Motor neuron (in vitro differentiated cells): ENCODE data around the gene TDRD9. TPM values are rescaled to one million over a fixed set of nuclear protein-coding genes. Genes with fewer than 3 reads are reported as not detected.

Experiments
- ATAC-seq, 8 experiments: fragments of 200-7000 bp; cut with Tn5 transposase; replicated peaks in 6 of 8; 2 replicates each; pipeline ENCODE4 v1.8.0; 2021; ENCODE audit warnings: mild to moderate bottlenecking in 8 of 8, moderate library complexity in 8 of 8
- H3K27ac ChIP-seq, 2 donors: fragments of 250-450 bp; sonication (Bioruptor Pico); 2 replicates each; pipeline ENCODE4 v1.9.0; 2021; ENCODE audit warnings: antibody characterized with exemption in 2 of 2, mild to moderate bottlenecking in 2 of 2, moderate library complexity in 1 of 2
- H3K4me1 ChIP-seq, 2 donors: fragments of 250-450 bp; sonication (Bioruptor Pico); replicated peaks in 1 of 2; 2 replicates each; pipeline ENCODE4 v1.6.1; 2021; ENCODE audit warnings: antibody characterized with exemption in 2 of 2, mild to moderate bottlenecking in 2 of 2, moderate library complexity in 1 of 2
- H3K4me3 ChIP-seq, 5 donors: fragments of 250-450 bp; sonication (Bioruptor Pico); 2 replicates each; pipeline ENCODE4 v1.9.0; 2021; ENCODE audit warnings: antibody characterized with exemption in 5 of 5, mild to moderate bottlenecking in 5 of 5, moderate library complexity in 4 of 5
- WGBS, 10 experiments: fragments of 450-650 bp; shearing (Covaris generic); methylation state at CpG; one replicate each; pipeline ENCODE4 v1.0.0; 2022; 5-methylcytosine and 5-hydroxymethylcytosine counted together
- in situ Hi-C, 9 experiments: fragments of 400-800 bp; cut with MboI; loops; one replicate each; pipeline ENCODE4 v1.15.0; 2021; ENCODE audit warnings: low sequenced_read_pairs in 9 of 9, low pct_unique_long_range_greater_than_20kb in 2 of 9; ENCODE audit not compliant: unreplicated experiment in 9 of 9
- total RNA-seq, 8 experiments: library from RNA; unstranded; fragments of 300-600 nt; gene quantifications; 2 replicates each; pipeline versions ENCODE4 v1.2.3 to v1.2.4, GENCODE V29; 2022

The TDRD9 gene
- total RNA-seq, result under 1 TPM in 1 of 8 experiments, not detected in 7; 0.33 TPM

GRCh38 chr14:103928011-103928890, at the start of gene TDRD9:
Gene TDRD9 (plus strand): TSS chr14:103928456. CDS start chr14:103928510, 54 bp downstream.
- ATAC-seq, result no peak
- Histone ChIP-seq H3K4me3 (no peak within 1 kb of the TSS), H3K27ac (no peak within 1 kb of the TSS), H3K4me1 (no peaks in the 10 kb centered on the region)
- in situ Hi-C loops, result no loop called here
- 89 to 100% (median 94%) methylated on average over 1 to 16 of the region's 97 CpGs; no CpG with 5 or more reads in 7 of the 10 experiments for WGBS, 10 experiments

- H3K27ac ChIP-seq, result no peak overlapping the region
- in situ Hi-C loops, result no loop called here
Observed at GRCh38 chr14:103879118-103879569, 49.1 kb upstream of the TDRD9 start.

GRCh38 chr14:103879570-103880347, 48.5 kb upstream of the TDRD9 start:
- 13 to 100% (median 46%) methylated on average over 2 to 10 of the region's 34 CpGs; no CpG with 5 or more reads in 2 of the 10 experiments for WGBS, 10 experiments
- peak; percentile 29 to 45 (median 38) for ATAC-seq
- Histone ChIP-seq H3K4me1 (peaks cover 14 to 15% of the 10 kb centered on the region in 2 donors), H3K4me3 (no peak overlapping the region), H3K27ac (no peak overlapping the region)
- in situ Hi-C loops, result no loop called here

More at GRCh38 chr14:103879118-103879569, 49.1 kb upstream of the TDRD9 start:
- Histone ChIP-seq H3K4me3 (no peak overlapping the region), H3K4me1 (peaks cover 14 to 15% of the 10 kb centered on the region in 2 donors)
- WGBS, 10 experiments, result 87 to 100% (median 92%) methylated on average over 3 to 12 of the region's 16 CpGs; no CpG with 5 or more reads in 4 of the 10 experiments
- no peak for ATAC-seq

GRCh38 chr14:103880348-103881267, 47.6 kb upstream of the TDRD9 start:
- Histone ChIP-seq H3K4me1 (peaks cover 14 to 15% of the 10 kb centered on the region in 2 donors), H3K27ac (no peak overlapping the region), H3K4me3 (no peak overlapping the region)
- ATAC-seq, result peak in 7 of 8 experiments; percentile 11 to 76 (median 73)
- 23 to 61% (median 54%) methylated on average over 1 to 12 of the region's 23 CpGs; no CpG with 5 or more reads in 3 of the 10 experiments for WGBS, 10 experiments
- in situ Hi-C loops, result no loop called here

GRCh38 chr14:103881268-103882201, 46.7 kb upstream of the TDRD9 start:
- Histone ChIP-seq H3K4me1 (peaks cover 14 to 15% of the 10 kb centered on the region in 2 donors), H3K4me3 (no peak overlapping the region), H3K27ac (no peak overlapping the region)
- ATAC-seq, result peak in 5 of 8 experiments; percentile 5 to 20 (median 8)
- in situ Hi-C loops, result no loop called here
- 72 to 100% (median 82%) methylated on average over 1 to 10 of the region's 31 CpGs; no CpG with 5 or more reads in 6 of the 10 experiments for WGBS, 10 experiments

GRCh38 chr14:103882503-103883262, 45.6 kb upstream of the TDRD9 start:
- Histone ChIP-seq H3K4me3 (no peak overlapping the region), H3K4me1 (peaks cover 14 to 15% of the 10 kb centered on the region in 2 donors), H3K27ac (no peak overlapping the region)
- peak in 3 of 8 experiments; percentile 52 to 70 (median 53) for ATAC-seq
- in situ Hi-C loops, result no loop called here
- 0 to 90% (median 57%) methylated on average over 1 to 3 of the region's 20 CpGs; no CpG with 5 or more reads in 4 of the 10 experiments for WGBS, 10 experiments

GRCh38 chr14:103883263-103883523, 45.1 kb upstream of the TDRD9 start:
- in situ Hi-C loops, result no loop called here
- 82% methylated on average over 3 of the region's 3 CpGs; no CpG with 5 or more reads in 9 of the 10 experiments for WGBS, 10 experiments
- no peak overlapping the region for H3K27ac ChIP-seq
- no peak overlapping the region for H3K4me3 ChIP-seq
- H3K4me1 ChIP-seq, result peaks cover 14 to 15% of the 10 kb centered on the region in 2 donors
- ATAC-seq, result no peak

GRCh38 chr14:103884854-103885253, 43.4 kb upstream of the TDRD9 start:
- ATAC-seq, result no peak
- no peak overlapping the region for H3K4me3 ChIP-seq
- WGBS, 10 experiments, result 64 to 86% (median 80%) methylated on average over 1 to 8 of the region's 9 CpGs; no CpG with 5 or more reads in 5 of the 10 experiments
- peaks cover 13% of the 10 kb centered on the region in 2 donors for H3K4me1 ChIP-seq
- H3K27ac ChIP-seq, result no peak overlapping the region
- in situ Hi-C loops, result no loop called here

GRCh38 chr14:103885509-103885932, 42.7 kb upstream of the TDRD9 start:
- in situ Hi-C loops, result no loop called here
- no peak for ATAC-seq
- 80 to 90% (median 90%) methylated on average over 2 to 4 of the region's 14 CpGs; no CpG with 5 or more reads in 7 of the 10 experiments for WGBS, 10 experiments
- Histone ChIP-seq H3K4me3 (no peak overlapping the region), H3K4me1 (peaks cover 6% of the 10 kb centered on the region in 2 donors), H3K27ac (no peak overlapping the region)

GRCh38 chr14:103886304-103887169, 41.7 kb upstream of the TDRD9 start:
- WGBS, 10 experiments, result 30 to 100% (median 61%) methylated on average over 1 to 13 of the region's 27 CpGs; no CpG with 5 or more reads in 3 of the 10 experiments
- H3K27ac ChIP-seq, result no peak overlapping the region
- H3K4me3 ChIP-seq, result no peak overlapping the region
- no peaks in the 10 kb centered on the region for H3K4me1 ChIP-seq
- in situ Hi-C loops, result no loop called here
- ATAC-seq, result no peak
